NCI-H2227 (cell line): ENCODE data around the gene CADM3.
A peak's percentile ranks its signal among the peaks of the same experiment; 100 is the strongest.

Source experiments
- DNase-seq: peaks from one replicate; lab custom pipeline; 2025; ENCODE audit not compliant: unreplicated experiment; lab: John Stamatoyannopoulos, UW

CADM3 gene, protein sequence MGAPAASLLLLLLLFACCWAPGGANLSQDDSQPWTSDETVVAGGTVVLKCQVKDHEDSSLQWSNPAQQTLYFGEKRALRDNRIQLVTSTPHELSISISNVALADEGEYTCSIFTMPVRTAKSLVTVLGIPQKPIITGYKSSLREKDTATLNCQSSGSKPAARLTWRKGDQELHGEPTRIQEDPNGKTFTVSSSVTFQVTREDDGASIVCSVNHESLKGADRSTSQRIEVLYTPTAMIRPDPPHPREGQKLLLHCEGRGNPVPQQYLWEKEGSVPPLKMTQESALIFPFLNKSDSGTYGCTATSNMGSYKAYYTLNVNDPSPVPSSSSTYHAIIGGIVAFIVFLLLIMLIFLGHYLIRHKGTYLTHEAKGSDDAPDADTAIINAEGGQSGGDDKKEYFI

GRCh38 chr1:159171254-159171687 lies at the start of gene CADM3:
TSS of gene CADM3 (plus strand) at chr1:159171615. CDS start at chr1:159171766, 151 bp downstream.
- DNase-seq = peak; percentile 59

DNA sequence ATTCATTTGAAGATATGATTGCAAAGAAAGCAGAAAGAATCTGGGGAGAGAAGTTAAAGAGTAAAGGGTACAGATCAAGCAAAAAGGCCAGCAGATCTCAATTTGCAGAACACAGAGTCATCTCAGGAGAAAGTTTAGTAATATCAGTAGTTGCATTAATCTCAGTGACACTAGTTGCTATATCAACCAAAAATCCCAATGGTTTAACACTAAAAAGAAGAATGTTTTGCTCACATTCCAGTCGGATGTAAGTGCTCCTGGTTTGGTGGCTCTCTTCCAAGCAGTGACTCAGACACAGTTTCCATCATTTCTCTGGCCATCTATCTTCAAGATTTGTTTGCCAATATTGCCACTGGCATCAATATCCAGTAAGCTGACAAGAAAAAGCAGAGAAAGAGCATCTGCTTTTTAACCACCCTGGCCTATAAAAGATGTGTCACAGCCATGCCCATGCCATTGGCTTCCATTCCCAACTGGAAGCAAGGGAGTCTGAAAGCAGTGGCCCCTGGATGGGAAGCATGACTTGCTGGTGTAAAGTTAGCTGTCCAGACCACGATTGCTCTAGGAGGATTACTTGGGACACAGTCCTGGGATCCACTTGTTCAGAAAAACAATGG lies 49.3 kb upstream of the CADM3 start:
- no peak for DNase-seq

- DNase-seq = no peak
These were observed 47.8 kb upstream of the CADM3 start for GRCh38 chr1:159123587-159123986.

DNA sequence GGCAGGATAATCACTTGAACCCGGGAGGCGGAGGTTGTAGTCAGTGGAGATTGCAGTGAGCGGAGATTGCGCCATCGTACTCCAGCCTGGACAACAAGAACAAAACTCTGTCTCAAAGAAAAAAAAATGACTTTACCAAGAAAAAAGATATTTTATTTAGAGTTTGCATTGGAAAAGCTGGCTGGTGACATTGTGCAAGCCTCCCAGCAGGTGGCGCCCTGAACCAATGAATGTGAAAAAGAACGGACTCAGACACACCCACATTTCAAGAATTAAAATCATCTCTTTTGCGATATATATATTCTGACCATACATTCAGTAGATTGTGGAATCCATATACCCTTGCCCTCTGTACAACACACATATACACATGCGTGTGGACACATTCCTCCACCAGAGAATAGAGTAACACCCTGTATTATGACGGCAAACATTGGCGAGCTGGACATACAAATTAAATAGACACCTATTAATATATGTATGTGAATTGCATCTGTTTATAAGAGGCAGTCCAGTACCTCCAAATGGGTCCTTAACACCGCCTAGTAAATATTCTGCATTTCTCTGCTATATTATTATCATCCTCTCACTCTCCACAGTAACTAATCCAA lies 39.0 kb upstream of the CADM3 start:
- peak; percentile 68 for DNase-seq

DNA sequence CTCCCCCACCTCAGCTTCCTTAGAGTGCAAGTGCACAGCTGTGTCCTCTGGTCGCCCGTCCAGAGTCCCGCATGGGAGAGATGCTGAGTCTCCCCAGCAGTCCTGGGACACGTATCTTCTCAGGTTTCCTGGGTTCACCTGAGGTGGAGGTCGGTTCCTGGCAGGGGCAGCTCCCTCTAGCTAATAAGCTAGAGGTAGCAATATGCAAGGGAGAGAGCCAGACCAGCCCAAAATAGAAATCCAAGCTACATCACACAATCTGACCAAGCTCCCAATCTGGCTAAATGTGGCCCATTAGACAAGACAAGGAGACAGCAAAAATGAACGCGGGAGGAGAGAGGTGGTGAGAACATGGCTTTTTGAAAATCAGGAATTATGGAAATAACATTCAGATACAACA lies 30.9 kb upstream of the CADM3 start:
- DNase-seq = no peak

GRCh38 chr1:159141584-159142390 lies 29.6 kb upstream of the CADM3 start:
- DNase-seq = peak; percentile 89

- no peak for DNase-seq
These were observed 29.1 kb upstream of the CADM3 start for GRCh38 chr1:159142391-159142663.

- no peak for DNase-seq
These were observed 28.5 kb upstream of the CADM3 start for GRCh38 chr1:159142726-159143510.

DNA sequence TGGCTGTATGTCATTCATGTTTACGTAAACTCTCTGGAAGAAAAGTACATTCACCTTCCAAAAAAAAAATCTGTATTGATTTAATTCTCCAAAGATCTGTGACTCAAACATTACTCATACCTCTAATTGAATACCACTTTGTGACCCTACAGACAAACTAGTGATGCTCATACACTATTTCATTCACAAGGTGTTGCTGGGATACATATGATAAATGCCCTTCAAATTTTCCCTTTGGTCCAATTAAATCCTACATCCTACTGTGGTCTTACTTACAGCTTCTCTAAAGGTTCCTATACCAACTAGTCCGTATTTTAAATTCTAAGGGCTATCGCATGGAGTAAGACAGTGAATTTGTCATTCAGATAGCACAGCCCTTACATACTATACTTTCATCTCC lies 26.8 kb upstream of the CADM3 start:
- no peak for DNase-seq

- no peak for DNase-seq
These were observed 24.4 kb upstream of the CADM3 start for GRCh38 chr1:159146980-159147379.

DNA sequence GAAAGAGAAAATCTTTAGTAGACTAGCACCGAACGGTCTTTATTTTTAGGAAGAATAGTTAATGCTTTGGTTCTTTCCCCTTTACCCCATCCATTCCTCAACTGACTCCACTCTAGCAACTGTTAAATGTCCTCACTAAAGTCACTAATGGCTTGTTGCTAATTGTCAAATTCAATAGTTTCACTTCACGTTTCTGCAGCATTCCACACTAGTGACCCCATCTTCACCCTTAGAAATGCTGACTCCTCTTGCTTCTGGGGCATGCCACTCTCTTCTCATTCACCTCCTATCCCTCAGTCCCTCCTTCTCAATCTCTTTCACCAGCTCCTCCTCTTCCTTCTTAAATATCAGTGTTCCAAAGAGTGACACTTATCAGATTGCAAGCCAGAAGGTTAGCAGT lies 19.4 kb upstream of the CADM3 start:
- no peak for DNase-seq

- DNase-seq = peak; percentile 65
These were observed 10.3 kb upstream of the CADM3 start for GRCh38 chr1:159161001-159161718.

DNA sequence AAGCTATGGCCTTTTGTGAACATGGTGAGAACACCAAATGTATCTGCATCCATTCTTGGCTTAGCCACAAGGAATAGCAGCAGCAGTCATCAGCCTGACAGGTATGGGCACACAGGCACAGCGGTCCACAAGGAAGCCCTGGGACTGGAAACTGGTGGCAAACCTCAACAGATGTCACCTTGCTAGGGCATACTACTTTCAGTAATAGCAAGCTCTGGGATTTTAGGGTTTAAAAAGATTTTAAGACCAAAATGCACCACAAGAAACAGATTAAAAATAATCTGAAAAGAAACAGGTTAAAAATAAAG lies 9.7 kb upstream of the CADM3 start:
- DNase-seq = no peak

GRCh38 chr1:159162516-159163265 lies 8.7 kb upstream of the CADM3 start:
- no peak for DNase-seq

DNA sequence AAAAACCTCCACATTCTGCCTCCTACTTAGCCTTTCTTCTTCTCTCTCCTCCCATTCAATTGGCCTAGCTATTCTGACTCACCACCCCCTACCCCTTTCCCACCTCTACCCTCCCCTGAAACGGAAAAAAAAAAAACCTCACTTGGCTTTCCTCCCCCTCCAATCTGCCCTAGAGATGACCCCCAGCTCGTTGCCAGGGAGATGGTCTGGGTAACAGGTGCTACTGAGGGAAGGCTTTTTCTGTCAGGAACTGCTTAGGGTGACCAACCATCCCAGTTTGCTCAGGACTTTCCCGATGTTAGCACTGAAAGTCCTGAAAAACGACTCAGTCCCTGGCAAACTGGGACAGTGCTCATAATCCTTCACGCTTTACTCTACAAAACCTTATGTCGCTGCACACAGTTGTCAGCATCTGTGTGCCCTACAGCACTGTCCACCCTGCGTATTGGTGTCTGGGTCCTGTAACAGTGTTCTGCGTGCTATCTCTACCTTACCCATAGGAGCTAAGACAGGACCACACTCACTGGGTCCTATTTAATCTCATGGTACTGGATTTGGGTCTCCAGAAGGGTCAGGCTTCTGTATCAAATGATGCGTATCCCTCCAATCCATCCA lies 7.7 kb upstream of the CADM3 start:
- peak; percentile 20 for DNase-seq

GRCh38 chr1:159168043-159168442 lies 3.4 kb upstream of the CADM3 start:
- no peak for DNase-seq

GRCh38 chr1:159170639-159171038 lies 776 bp upstream of the CADM3 start:
- no peak for DNase-seq

- peak; percentile 50 for DNase-seq
These were observed 480 bp downstream of the CADM3 start for GRCh38 chr1:159171688-159172501.
